Panc1 (cell line): ENCODE data around the gene TXNIP.

Experiments
- CTCF ChIP-seq: fragments of 450-650 bp; IDR thresholded peaks from 2 replicates; pipeline ENCODE4 v1.5.1; 2017; ENCODE audit warnings: mild to moderate bottlenecking
- POLR2AphosphoS5 ChIP-seq: IDR thresholded peaks from 2 replicates; pipeline ENCODE4 v1.6.1; 2012; ENCODE audit warnings: mild to moderate bottlenecking, low read depth, low read length, moderate library complexity

- no peak for TF ChIP-seq POLR2AphosphoS5
- TF ChIP-seq CTCF = no peak
Measured at GRCh38 chr1:145985502-145986439, 10.6 kb downstream of the TXNIP start.
